H1 (cell line): ENCODE results near the gene ALG14. TPM values are rescaled to one million over a fixed set of nuclear protein-coding genes. Genes with fewer than 3 reads are reported as not detected.

ENCODE experiments used
- CTCF ChIA-PET: fragments of 300-600 bp; sonication (Branson Sonifier 250); formaldehyde crosslinking; loops from one replicate; lab custom pipeline; 2021; ENCODE audit not compliant: partially characterized antibody; lab: Charles Lee
- POLR2A ChIA-PET: fragments of 300-600 bp; sonication (Branson Sonifier 250); formaldehyde crosslinking; loops from one replicate; lab custom pipeline; 2021; ENCODE audit warnings: inconsistent platforms; ENCODE audit not compliant: partially characterized antibody; lab: Charles Lee
- DNase-seq, 2 experiments: peaks; one replicate each; pipeline versions ENCODE4 v3.0.0 to v3.0.0-alpha.2; 2010 to 2022; ENCODE audit warnings: low spot score in 2 of 2, low read depth in 1 of 2, mixed read lengths in 1 of 2
- FAIRE-seq: peaks from 2 replicates; lab custom pipeline; 2011; peaks lifted over from hg19 to GRCh38; lab: Jason Lieb, UNC
- H2AFZ ChIP-seq: 2 replicates; pipeline ENCODE4 v1.8.1; 2012; ENCODE audit warnings: low read length, inconsistent platforms
- H2AK5ac ChIP-seq: 2 replicates; pipeline ENCODE4 v1.6.1; 2013; ENCODE audit warnings: low read depth, low read length
- H2BK120ac ChIP-seq: replicated peaks from 2 replicates; pipeline ENCODE3; 2013; ENCODE audit warnings: low read depth, low read length, inconsistent platforms
- H2BK12ac ChIP-seq: 2 replicates; pipeline ENCODE4 v1.6.1; 2013; ENCODE audit warnings: low read depth, low read length
- H2BK15ac ChIP-seq: 2 replicates; pipeline ENCODE4 v1.6.1; 2013; ENCODE audit warnings: low read length
- H2BK20ac ChIP-seq: 2 replicates; pipeline ENCODE4 v1.6.1; 2013; ENCODE audit warnings: low read length
- H2BK5ac ChIP-seq: 2 replicates; pipeline ENCODE4 v1.6.1; 2013; ENCODE audit warnings: low read depth, low read length
- H3K14ac ChIP-seq: 2 replicates; pipeline ENCODE4 v1.6.1; 2013; ENCODE audit warnings: inconsistent platforms; ENCODE audit not compliant: insufficient read length
- H3K18ac ChIP-seq: 2 replicates; pipeline ENCODE4 v1.6.1; 2013; ENCODE audit warnings: low read length; ENCODE audit errors: extremely low read depth
- H3K23ac ChIP-seq: 2 replicates; pipeline ENCODE4 v1.6.1; 2013; ENCODE audit warnings: inconsistent platforms; ENCODE audit not compliant: insufficient read length
- H3K23me2 ChIP-seq: 2 replicates; pipeline ENCODE4 v1.6.1; 2013; ENCODE audit warnings: low read depth, low read length
- H3K27ac ChIP-seq: 2 replicates; pipeline ENCODE4 v1.6.1; 2011; ENCODE audit warnings: low read depth, low read length, inconsistent platforms
- H3K27me3 ChIP-seq, 4 experiments: replicated peaks in 1 of 4; 1 replicate in 1 of 4; 2 replicates in 3 of 4; pipeline versions ENCODE4 v1.6.1 to v1.8.1; 2011 to 2013; ENCODE audit warnings: low read length in 3 of 4, mild to moderate bottlenecking in 3 of 4, inconsistent platforms in 2 of 4, mixed read lengths in 2 of 4, moderate library complexity in 1 of 4; ENCODE audit not compliant: control insufficient read depth in 3 of 4, insufficient read depth in 3 of 4; ENCODE audit errors: extremely low read depth in 1 of 4
- H3K36me3 ChIP-seq, 4 experiments: 2 replicates each; pipeline versions ENCODE4 v1.6.1 to v1.8.1; 2011 to 2013; ENCODE audit warnings: mild to moderate bottlenecking in 4 of 4, low read length in 3 of 4, moderate library complexity in 2 of 4, control low read depth in 1 of 4, inconsistent platforms in 1 of 4; ENCODE audit not compliant: insufficient read depth in 4 of 4, control insufficient read depth in 2 of 4
- H3K4ac ChIP-seq: replicated peaks from 2 replicates; pipeline ENCODE3; 2013; ENCODE audit warnings: low read length, low read depth, mixed read lengths, inconsistent platforms; ENCODE audit not compliant: insufficient read length
- H3K4me1 ChIP-seq, 4 experiments: replicated peaks in 1 of 4; 1 replicate in 1 of 4; 2 replicates in 3 of 4; pipeline versions ENCODE4 v1.6.1 to v1.8.1; 2011 to 2013; ENCODE audit warnings: low read length in 3 of 4, inconsistent platforms in 2 of 4, mixed read lengths in 1 of 4; ENCODE audit not compliant: insufficient read depth in 4 of 4, control insufficient read depth in 3 of 4
- H3K4me2 ChIP-seq, 2 experiments: 2 replicates each; pipeline versions ENCODE4 v1.6.1 to v1.8.1; 2011 to 2013; ENCODE audit warnings: low read depth in 2 of 2, low read length in 2 of 2, control low read depth in 1 of 2, inconsistent platforms in 1 of 2, mild to moderate bottlenecking in 1 of 2; ENCODE audit not compliant: insufficient read depth in 1 of 2
- H3K4me3 ChIP-seq, 4 experiments: fragments of 200-600, 300-600 bp in 1 of 4; sonication (generic), shearing (Covaris generic), sonication (Bioruptor Twin) in 1 of 4; 2 replicates each; pipeline versions ENCODE4 v1.5.1 to v1.8.1; 2011 to 2016; ENCODE audit warnings: low read length in 4 of 4, low read depth in 3 of 4, control low read depth in 2 of 4, inconsistent platforms in 2 of 4, mild to moderate bottlenecking in 2 of 4, mixed read lengths in 1 of 4, moderate library complexity in 1 of 4; ENCODE audit not compliant: insufficient read depth in 2 of 4; ENCODE audit errors: extremely low read depth in 1 of 4
- H3K56ac ChIP-seq: replicated peaks from 2 replicates; pipeline ENCODE3; 2013; ENCODE audit warnings: low read depth, mild to moderate bottlenecking, mixed read lengths, low read length, inconsistent platforms; ENCODE audit not compliant: insufficient read length
- H3K79me1 ChIP-seq: 2 replicates; pipeline ENCODE4 v1.6.1; 2013; ENCODE audit warnings: low read depth, low read length, control low read depth
- H3K79me2 ChIP-seq, 2 experiments: 2 replicates each; pipeline versions ENCODE4 v1.6.1 to v1.8.1; 2012 to 2013; ENCODE audit warnings: low read length in 2 of 2, mild to moderate bottlenecking in 2 of 2, inconsistent platforms in 1 of 2; ENCODE audit not compliant: insufficient read depth in 2 of 2, control insufficient read depth in 1 of 2
- H3K9ac ChIP-seq, 4 experiments: replicated peaks in 1 of 4; 1 replicate in 1 of 4; 2 replicates in 3 of 4; pipeline versions ENCODE4 v1.6.1 to v1.8.1; 2011 to 2013; ENCODE audit warnings: low read depth in 3 of 4, low read length in 3 of 4, control low read depth in 2 of 4, mild to moderate bottlenecking in 2 of 4, moderate library complexity in 2 of 4, inconsistent platforms in 1 of 4; ENCODE audit errors: extremely low read depth in 1 of 4
- H3K9me3 ChIP-seq, 2 experiments: 2 replicates each; pipeline versions ENCODE4 v1.6.1 to v1.8.1; 2012 to 2013; ENCODE audit warnings: mild to moderate bottlenecking in 2 of 2, moderate library complexity in 2 of 2, control low read depth in 1 of 2, inconsistent platforms in 1 of 2, low read depth in 1 of 2, low read length in 1 of 2, mixed read lengths in 1 of 2; ENCODE audit not compliant: insufficient read depth in 2 of 2
- H4K20me1 ChIP-seq, 2 experiments: replicated peaks in 1 of 2; 2 replicates each; pipeline versions ENCODE3 to v1.8.1; 2011 to 2013; ENCODE audit warnings: inconsistent platforms in 2 of 2, low read length in 2 of 2, mild to moderate bottlenecking in 1 of 2; ENCODE audit not compliant: insufficient read depth in 2 of 2, control insufficient read depth in 1 of 2
- H4K5ac ChIP-seq: 2 replicates; pipeline ENCODE4 v1.6.1; 2013; ENCODE audit warnings: low read length, low read depth, mixed read lengths, inconsistent platforms; ENCODE audit not compliant: insufficient read length
- H4K8ac ChIP-seq: 2 replicates; pipeline ENCODE4 v1.8.0; 2013; ENCODE audit warnings: mild to moderate bottlenecking, moderate library complexity, low read length, inconsistent platforms; ENCODE audit not compliant: insufficient read depth; ENCODE audit errors: extremely low read depth
- H4K91ac ChIP-seq: replicated peaks from 2 replicates; pipeline ENCODE3; 2013; ENCODE audit warnings: low read length, mixed read lengths, inconsistent platforms; ENCODE audit not compliant: insufficient read length
- BRCA1 ChIP-seq: IDR thresholded peaks from 2 replicates; pipeline ENCODE4 v1.6.1; 2012; ENCODE audit warnings: low read depth, low read length, improper control_type of control experiment
- CREB1 ChIP-seq: IDR thresholded peaks from 2 replicates; pipeline ENCODE4 v1.6.1; 2012; ENCODE audit warnings: inconsistent platforms
- GABPA ChIP-seq: IDR thresholded peaks from 2 replicates; pipeline ENCODE4 v1.6.1; 2011; ENCODE audit warnings: mild to moderate bottlenecking, low read length, moderate library complexity, borderline replicate concordance; ENCODE audit not compliant: insufficient read depth
- HDAC6 ChIP-seq: IDR thresholded peaks from one replicate; pipeline ENCODE4 v1.7.1; 2012; ENCODE audit warnings: low read depth, mild to moderate bottlenecking, inconsistent platforms, low read length, moderate library complexity
- JUN ChIP-seq: IDR thresholded peaks from 2 replicates; pipeline ENCODE4 v1.6.1; 2011; ENCODE audit warnings: low read depth, mild to moderate bottlenecking, improper control_type of control experiment, low read length
- WGBS, 2 experiments: shearing (Covaris generic) in 1 of 2; methylation state at CpG; one replicate each; pipeline versions ENCODE4 v1.1.6 to v1.1.7; 2013 to 2015; ENCODE audit warnings: low lambda C conversion rate in 2 of 2, mixed read lengths in 2 of 2, inconsistent platforms in 1 of 2, low coverage in 1 of 2, missing lambda C conversion rate in 1 of 2; ENCODE audit not compliant: insufficient replicate concordance in 2 of 2, insufficient coverage in 1 of 2, insufficient read length in 1 of 2; ENCODE audit errors: extremely low coverage in 1 of 2, missing lambda C conversion rate in 1 of 2; 5-methylcytosine and 5-hydroxymethylcytosine counted together
- polyA plus RNA-seq, 7 experiments: library from polyadenylated mRNA; depleted of rRNA in 3 of 7; stranded (reverse) in 5 of 7; unstranded in 2 of 7; fragments of >200 nt in 5 of 7; fragments of 200-250 nt in 2 of 7; gene quantifications; 1 replicate in 5 of 7; 2 replicates in 1 of 7; 4 replicates in 1 of 7; pipeline versions ENCODE4 v1.2.1 to v1.2.3, GENCODE V29; 2011 to 2013; ENCODE audit warnings: missing spikeins in 2 of 7, mixed read lengths in 2 of 7
- total RNA-seq: library from RNA; stranded (reverse); fragmentation: NEBNext Ultra II Directional; extraction: Animal tissue kit (Norgen Biotek cat#: 25700); gene quantifications from 2 replicates; pipeline ENCODE4 v1.2.1, GENCODE V29; 2021

Gene ALG14
- total and polyA plus RNA-seq, 2 of the 8 experiments (the other 6 are each of a cell fraction or from before 2014, with no cell fraction given): 0.95 to 1.3 TPM

DNA sequence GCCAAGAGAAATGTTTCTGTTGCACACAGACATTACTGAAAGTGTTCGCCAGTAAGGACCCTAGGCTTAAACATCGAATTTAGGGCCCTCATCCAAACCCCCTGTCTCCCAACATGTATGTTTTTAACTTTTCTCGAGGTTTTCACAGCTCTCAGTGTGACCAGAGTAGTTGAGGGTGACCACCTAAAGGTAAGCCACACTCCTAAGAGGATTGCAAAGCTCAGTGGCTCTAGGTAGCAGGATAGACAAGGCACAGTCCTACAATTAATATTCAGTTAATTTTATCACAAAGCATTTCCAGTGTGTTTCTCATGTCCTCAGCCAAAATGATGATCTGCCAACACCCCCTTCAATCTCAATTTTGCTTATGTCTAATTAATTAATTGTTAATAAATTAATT lies 695 bp upstream of the ALG14 start:
- Histone ChIP-seq H4K8ac (no peak overlapping the region), H2BK120ac (no peak overlapping the region), H3K4me1 (no peaks in the 10 kb centered on the region), H2BK15ac (no peak overlapping the region), H3K4ac (no peak overlapping the region), H3K56ac (no peak overlapping the region), H3K23ac (no peak overlapping the region), H3K14ac (no peak overlapping the region), H3K23me2 (peaks cover 3% of the 10 kb centered on the region), H3K36me3 (no peaks in the 10 kb centered on the region), H2BK12ac (no peak overlapping the region), H4K20me1 (no peaks in the 10 kb centered on the region), H3K79me1 (no peaks in the 10 kb centered on the region), H3K4me3 (peak overlapping the region; percentile 81 to 95 (median 88)), H3K9me3 (no peaks in the 10 kb centered on the region), H3K79me2 (no peaks in the 10 kb centered on the region), H3K4me2 (peak overlapping the region; percentile 79 to 95), H3K18ac (no peak overlapping the region), H3K27ac (no peak overlapping the region), H3K9ac (no peak overlapping the region; a peak in 1 of 7 replicates), H2AFZ (peak overlapping the region; percentile 100), H3K27me3 (no peaks in the 10 kb centered on the region), H2BK20ac (no peak overlapping the region), H4K5ac (no peak overlapping the region), H2BK5ac (no peak overlapping the region), H2AK5ac (no peak overlapping the region), H4K91ac (no peak overlapping the region)
- CTCF ChIA-PET: interaction anchor here (0.7 to 3.7 kb wide), 5 partner anchors 11 to 220 kb away, joined by 3 to 19 read pairs (median 4); partner anchors contain the start of genes RWDD3 and TLCD4
- WGBS, 2 experiments: 52% methylated on average over 3 of the region's 3 CpGs; no CpG with 5 or more reads in 1 of the 2 experiments
- POLR2A ChIA-PET: interaction anchor here (1.0 to 1.3 kb wide), 4 partner anchors 11 to 160 kb away, joined by 3 to 4 read pairs (median 3); partner anchors contain the start of genes CNN3, RWDD3 and TLCD4
- FAIRE-seq (no peak), DNase-seq (no peak)
- no peak for TF ChIP-seq GABPA
- no peak for TF ChIP-seq CREB1
- TF ChIP-seq HDAC6: no peak
- no peak for TF ChIP-seq BRCA1
- no peak for TF ChIP-seq JUN
